Renal cortex interstitium (tissue), 11 donors: ENCODE measurements around the gene SEC31B. TPM values are rescaled to one million over a fixed set of nuclear protein-coding genes. Genes with fewer than 3 reads are reported as not detected.

Experiments used
- DNase-seq, 11 donors: peaks; one replicate each; pipeline ENCODE4 v3.0.0-alpha.2; 2013; ENCODE audit warnings: low read depth in 9 of 11, low spot score in 4 of 11; ENCODE audit errors: extremely low read depth in 1 of 11
- polyA plus RNA-seq, 3 donors: library from polyadenylated mRNA; unstranded; fragments of 120-200 nt; gene quantifications; one replicate each; pipeline ENCODE4 v1.2.1, GENCODE V29; 2013; ENCODE audit not compliant: insufficient read length in 3 of 3

Gene SEC31B
- polyA plus RNA-seq, 3 donors, result 16.3 to 25.6 (median 16.7) TPM

DNA sequence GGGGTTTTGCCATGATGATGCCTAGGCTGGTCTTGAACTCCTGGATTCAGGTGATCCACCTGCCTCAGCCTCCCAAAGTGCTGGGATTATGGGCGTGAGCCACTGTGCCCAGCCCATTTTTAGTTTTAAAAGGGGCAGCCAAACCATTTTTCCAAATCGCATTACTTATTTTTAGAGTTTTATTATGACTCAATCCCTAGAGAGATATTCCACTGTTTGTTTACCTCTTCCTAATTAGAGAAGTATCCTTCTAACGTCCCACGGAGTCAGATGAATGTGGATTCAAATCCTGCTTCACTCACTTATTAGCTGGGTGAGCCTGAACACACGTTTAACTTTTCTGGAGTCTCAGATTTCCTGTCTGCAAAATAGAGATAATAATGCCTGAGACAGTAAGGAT, 41.7 kb downstream of the SEC31B start:
- no peak for DNase-seq

DNA sequence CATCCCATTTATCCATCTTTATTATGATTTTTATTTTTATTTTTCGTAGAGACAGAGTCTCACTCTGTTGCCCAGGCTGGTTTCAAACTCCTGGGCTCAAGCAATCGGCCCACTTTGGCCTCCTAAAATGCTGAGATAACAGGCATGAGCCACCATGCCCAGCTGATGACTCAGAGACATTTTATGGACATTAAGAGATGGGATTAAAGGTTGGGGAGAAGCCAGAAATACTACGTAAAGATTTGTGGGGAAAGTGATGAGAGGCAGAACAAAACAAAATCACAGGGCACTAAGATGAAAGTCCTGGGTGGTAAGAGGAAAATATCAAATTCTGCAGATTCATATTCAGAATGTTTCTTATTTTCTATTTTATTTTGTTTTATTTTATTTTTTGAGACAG, 49.3 kb downstream of the SEC31B start:
- DNase-seq, result no peak

DNA sequence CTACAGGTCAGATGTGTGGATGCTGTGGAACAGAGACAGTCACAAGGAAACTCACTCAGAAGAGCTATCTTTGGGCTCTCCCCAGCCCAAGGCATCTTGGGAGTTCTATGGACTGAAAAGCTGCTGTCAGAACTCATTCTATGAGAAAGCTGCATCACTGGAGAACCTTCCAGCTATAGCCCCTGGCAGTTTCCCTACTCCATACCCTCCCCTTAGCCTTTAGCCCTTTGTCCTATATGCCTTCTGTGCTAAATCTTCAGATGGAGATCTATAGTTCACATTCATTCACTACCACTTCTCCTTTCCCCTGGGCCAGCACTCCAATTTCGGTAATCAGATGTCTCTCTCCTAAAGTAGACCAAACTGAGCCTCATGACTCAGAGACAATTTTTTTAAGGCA, 49.9 kb downstream of the SEC31B start:
- DNase-seq, result no peak

DNA sequence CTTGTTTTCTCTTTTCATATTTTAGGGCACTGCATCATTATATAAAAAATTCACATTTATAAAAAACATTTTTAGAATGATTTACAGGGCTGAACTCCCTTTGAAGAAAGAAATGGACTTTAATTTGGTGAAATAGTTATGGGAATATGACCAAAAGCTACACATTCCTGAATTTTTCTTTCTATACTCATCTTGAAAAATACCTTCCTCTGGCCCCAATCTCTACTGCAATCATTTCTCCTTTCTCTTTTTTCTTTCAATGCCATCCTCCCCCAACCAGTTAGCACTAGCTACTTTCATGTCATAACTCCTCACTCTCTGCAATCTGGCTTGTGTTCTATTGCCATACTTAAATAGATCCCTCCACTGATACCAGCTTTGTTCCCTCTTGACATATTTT, 50.7 kb downstream of the SEC31B start:
- no peak for DNase-seq

DNA sequence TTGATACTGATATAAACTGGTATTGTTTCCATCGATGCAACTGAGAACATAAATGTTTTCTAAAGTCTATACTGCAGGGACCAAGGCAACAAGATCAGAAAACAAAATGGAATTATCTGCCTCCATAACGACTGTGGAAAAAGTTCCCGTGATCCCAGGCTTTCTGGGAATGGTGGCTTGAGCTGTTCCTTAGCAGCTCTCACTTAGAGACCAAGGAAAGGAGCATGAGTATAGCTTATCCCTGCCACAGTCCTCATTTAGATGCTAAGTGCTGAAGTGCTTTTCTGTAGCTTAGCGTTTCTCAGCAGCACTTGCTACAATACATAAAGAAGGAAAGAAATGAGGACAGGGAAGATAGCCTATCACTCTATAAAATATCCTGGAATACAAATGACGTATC, 51.3 kb downstream of the SEC31B start:
- no peak for DNase-seq

DNA sequence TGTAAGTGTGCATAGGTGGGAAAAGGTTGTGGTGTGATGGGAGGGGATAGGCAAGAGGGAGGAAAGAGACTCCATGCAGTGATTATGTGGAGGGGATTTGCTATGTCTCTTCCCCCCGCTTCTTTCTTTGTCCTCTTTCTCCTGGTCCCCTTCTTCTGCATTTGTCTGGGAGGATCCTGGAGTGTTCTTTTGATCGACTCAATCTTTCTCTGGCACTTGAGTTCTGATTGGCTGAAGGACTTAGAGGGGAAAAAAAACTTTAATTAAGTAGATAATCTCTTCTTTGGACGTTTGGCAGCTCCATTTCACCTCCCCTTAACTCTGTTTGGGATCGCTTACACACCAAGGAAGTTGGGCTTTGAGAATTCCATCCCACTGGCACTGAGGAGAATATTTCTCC, 57.0 kb downstream of the SEC31B start, which contains the start of gene WNT8B:
TSS of gene WNT8B (plus strand) at position 301 of the 400 bp plus-strand sequence. CDS start 160 bp downstream, outside the sequence.
- no peak for DNase-seq

DNA sequence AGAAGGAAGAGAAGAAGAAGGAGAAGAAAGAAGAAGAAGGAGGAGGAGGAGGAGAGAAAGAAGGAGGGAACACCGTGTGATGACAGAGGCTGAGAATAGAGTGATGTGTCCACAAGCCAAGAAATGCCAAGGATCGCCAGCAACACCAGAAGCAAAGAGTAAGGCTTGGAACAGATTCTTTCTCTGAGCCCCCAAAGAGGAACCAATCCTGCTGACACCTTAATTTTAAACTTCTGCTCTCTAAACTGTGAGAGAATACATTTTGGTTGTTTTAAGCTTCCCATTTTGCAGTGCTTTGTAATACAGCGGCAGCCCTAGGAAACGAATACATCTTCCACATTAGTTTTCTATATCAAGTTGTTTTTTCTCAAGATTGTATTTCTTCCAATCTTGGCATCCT, 70.7 kb downstream of the SEC31B start:
- DNase-seq, result no peak

DNA sequence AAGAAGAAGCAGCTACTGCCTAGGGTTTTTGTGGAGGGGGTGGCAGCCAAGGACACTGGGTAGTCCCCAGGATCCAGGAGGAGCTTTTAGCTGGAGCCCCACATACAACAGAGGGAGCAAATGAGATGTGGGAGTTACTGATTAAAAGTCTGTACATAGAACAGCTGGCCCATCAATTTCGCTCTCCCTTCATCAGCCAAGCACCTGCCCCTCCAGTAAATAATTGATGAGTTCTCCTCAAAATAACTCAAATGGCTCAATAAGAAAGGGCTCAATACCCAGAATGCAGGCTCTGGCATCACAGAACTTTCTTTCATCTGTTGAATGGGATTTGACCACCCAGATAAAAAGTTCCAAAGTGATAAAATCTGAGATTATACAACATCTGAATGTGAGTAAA, 72.0 kb downstream of the SEC31B start:
- no peak for DNase-seq

DNA sequence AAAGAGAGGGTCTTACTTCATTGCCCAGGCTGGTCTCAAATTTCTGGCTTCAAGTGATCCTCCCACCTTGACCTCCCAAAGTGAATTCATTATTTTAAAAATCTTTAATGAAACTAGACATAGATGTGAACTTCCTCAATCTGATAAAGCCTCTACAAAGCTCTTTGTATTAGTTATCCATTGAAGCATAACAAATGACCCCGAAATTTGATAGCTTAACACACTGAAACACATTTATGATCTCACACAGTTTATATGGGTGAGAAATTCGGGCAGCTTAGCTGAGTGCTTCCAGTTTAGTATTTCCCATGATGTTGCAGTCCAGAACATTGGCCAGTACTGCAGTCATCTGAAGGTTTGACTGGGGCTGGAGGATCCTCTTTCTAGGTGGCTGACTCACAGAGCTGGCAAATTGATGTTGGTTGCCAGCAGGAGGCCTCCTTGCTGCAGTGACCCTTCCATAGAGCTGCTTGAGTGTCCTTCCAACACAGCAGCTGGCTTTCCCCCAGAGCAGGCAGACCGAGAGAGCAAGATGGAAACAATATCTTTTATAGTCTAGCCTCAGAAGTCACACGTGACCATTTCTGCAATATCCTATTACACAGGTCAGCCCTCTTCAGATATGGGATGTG, 73.4 kb downstream of the SEC31B start:
- no peak for DNase-seq

DNA sequence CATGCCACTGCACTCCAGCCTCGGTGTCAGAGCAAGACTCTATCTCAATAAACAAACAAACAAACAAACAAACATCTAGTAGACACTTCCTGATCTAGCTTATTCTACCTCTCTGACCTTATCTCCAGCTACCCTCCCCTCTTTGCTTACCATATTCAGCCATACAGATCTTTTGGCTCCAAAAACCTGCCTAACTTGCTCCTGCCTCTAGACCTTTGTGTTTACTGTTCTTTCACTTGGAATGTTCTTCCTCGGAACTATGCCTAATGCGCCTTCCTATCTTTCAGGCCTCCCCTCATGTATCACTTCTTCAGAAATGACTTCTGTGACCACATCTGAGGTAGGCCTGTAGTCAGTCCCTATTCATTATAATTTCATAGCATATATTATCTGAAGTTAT, 77.1 kb downstream of the SEC31B start:
- no peak for DNase-seq

DNA sequence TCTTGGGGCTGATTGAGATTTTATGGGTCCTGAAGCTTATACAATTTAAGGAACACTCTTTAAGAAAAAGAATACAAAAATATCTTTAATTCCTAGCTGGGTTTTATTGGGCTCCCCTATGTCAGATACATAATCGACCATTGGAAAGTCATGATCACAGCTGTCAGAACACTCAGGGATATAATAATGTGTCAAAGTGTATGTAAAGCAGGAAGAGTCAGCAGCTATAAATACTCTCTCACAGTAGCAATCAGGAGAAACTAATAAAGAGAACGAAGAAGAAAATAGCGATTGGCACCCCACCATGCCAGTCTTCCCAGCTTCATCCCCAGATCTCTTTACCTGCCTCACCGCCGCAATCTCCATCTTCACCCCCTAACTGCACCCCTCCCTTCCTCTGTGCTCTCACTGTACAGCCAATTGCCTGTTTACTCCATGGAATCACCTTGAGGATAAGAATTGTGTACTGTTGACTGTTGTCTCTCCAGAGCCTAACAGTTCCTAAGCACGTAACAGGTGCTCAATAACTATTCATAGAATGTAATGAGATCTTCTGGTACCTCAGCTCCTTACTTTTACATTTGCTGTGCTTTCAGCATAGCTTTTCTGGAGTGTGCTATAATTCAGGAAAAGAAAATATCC, 80.9 kb downstream of the SEC31B start:
- DNase-seq, result no peak

Other genes with a start within 250 kb of the SEC31B start
- 10 to 100 TPM; 34.7 to 46.2 (median 37.6) TPM for gene BLOC1S2, start 233.2 kb downstream of the SEC31B start, polyA plus RNA-seq
- gene PKD2L1, start 189.6 kb downstream of the SEC31B start, polyA plus RNA-seq, result under 1 TPM; 0.08 to 0.10 (median 0.09) TPM
- 10 to 100 TPM; 37.8 to 56.9 (median 45.6) TPM for gene SCD, start 172.6 kb downstream of the SEC31B start, polyA plus RNA-seq
- under 1 TPM; 0.82 to 0.97 (median 0.92) TPM for gene WNT8B, start 56.9 kb downstream of the SEC31B start, polyA plus RNA-seq
- gene NDUFB8, start 10.0 kb upstream of the SEC31B start, polyA plus RNA-seq, result 100 to 1,000 TPM; 149 to 209 (median 182) TPM
- 10 to 100 TPM; 36.9 to 48.4 (median 44.5) TPM for gene HIF1AN, start 16.1 kb upstream of the SEC31B start, polyA plus RNA-seq
- gene PAX2, start 225.7 kb upstream of the SEC31B start, polyA plus RNA-seq, result 100 to 1,000 TPM; 174 to 255 (median 188) TPM